Measurements from ENCODE around the gene TSR2. TPM values are rescaled to one million over a fixed set of nuclear protein-coding genes. Genes with fewer than 3 reads are reported as not detected.

The TSR2 gene
- total RNA-seq, 1 donor from 2014 or later = 13.3 TPM

- Histone ChIP-seq H3K27me3 (no peaks in the 10 kb centered on the region), H2AFZ (replicated peaks) (no peak overlapping the region), H3K27ac (no peak overlapping the region), H3K4me3 (no peak overlapping the region), H3K4me2 (no peak overlapping the region), H3K79me2 (ENCODE audit: low read depth) (peaks cover 26% of the 10 kb centered on the region), H4K20me1 (ENCODE audit: low read depth) (peaks cover 10% of the 10 kb centered on the region), H3F3A (ENCODE audit: low read depth) (no peaks in the 10 kb centered on the region), H3K9ac (no peak overlapping the region), H3K36me3 (no peaks in the 10 kb centered on the region), H3K4me1 (peaks cover 9% of the 10 kb centered on the region), H3K9me3 (ENCODE audit: low read depth) (no peaks in the 10 kb centered on the region)
- peaks cover 6% of the 10 kb centered on the region for H3K27me3 Mint-ChIP-seq (ENCODE audit: insufficient read depth, low read depth)
- no peak overlapping the region for H3K4me3 Mint-ChIP-seq
- no peak overlapping the region for H3K27ac Mint-ChIP-seq
- peaks cover 4% of the 10 kb centered on the region for H3K36me3 Mint-ChIP-seq
- peaks cover 4% of the 10 kb centered on the region for H3K9me3 Mint-ChIP-seq
- no peak for TF ChIP-seq CTCF (IDR thresholded peaks at IDR 0.05)
- TF ChIP-seq EZH2 (IDR thresholded peaks at IDR 0.05) = no peak
- no peak for TF ChIP-seq EZH2phosphoT487 (IDR thresholded peaks at IDR 0.05)
- peaks cover 8% of the 10 kb centered on the region for H3K4me1 Mint-ChIP-seq
- DNase-seq (ENCODE audit: low spot score) = no peak
Measured at GRCh38 chrX:54442790-54443189, 2.6 kb downstream of the TSR2 start.

GRCh38 chrX:54444752-54445151, 4.5 kb downstream of the TSR2 start:
- Histone ChIP-seq H4K20me1 (ENCODE audit: low read depth) (peaks cover 10% of the 10 kb centered on the region), H3K4me1 (peaks cover 9% of the 10 kb centered on the region), H3K27me3 (no peaks in the 10 kb centered on the region), H3K27ac (no peak overlapping the region), H3K4me2 (no peak overlapping the region), H3K36me3 (no peaks in the 10 kb centered on the region), H3K9me3 (ENCODE audit: low read depth) (no peaks in the 10 kb centered on the region), H3K79me2 (ENCODE audit: low read depth) (peaks cover 26% of the 10 kb centered on the region), H3K9ac (no peak overlapping the region), H3F3A (ENCODE audit: low read depth) (no peaks in the 10 kb centered on the region), H2AFZ (replicated peaks) (no peak overlapping the region), H3K4me3 (no peak overlapping the region)
- H3K9me3 Mint-ChIP-seq = peaks cover 4% of the 10 kb centered on the region
- H3K36me3 Mint-ChIP-seq = peaks cover 4% of the 10 kb centered on the region
- DNase-seq (ENCODE audit: low spot score) = no peak
- H3K27me3 Mint-ChIP-seq (ENCODE audit: insufficient read depth, low read depth) = peaks cover 6% of the 10 kb centered on the region
- no peak overlapping the region for H3K27ac Mint-ChIP-seq
- TF ChIP-seq EZH2phosphoT487 (IDR thresholded peaks at IDR 0.05) (no peak), EZH2 (IDR thresholded peaks at IDR 0.05) (no peak), CTCF (IDR thresholded peaks at IDR 0.05) (no peak)
- H3K4me3 Mint-ChIP-seq = no peak overlapping the region
- H3K4me1 Mint-ChIP-seq = peaks cover 8% of the 10 kb centered on the region

- H3K9ac ChIP-seq = no peak overlapping the region
- H4K20me1 ChIP-seq (ENCODE audit: low read depth) = peaks cover 8% of the 10 kb centered on the region
- no peak for DNase-seq (ENCODE audit: low spot score)
- H3K4me1 ChIP-seq = peaks cover 8% of the 10 kb centered on the region
- H3K27ac ChIP-seq = no peak overlapping the region
- peaks cover 17% of the 10 kb centered on the region for H3K79me2 ChIP-seq (ENCODE audit: low read depth)
- no peaks in the 10 kb centered on the region for H3K27me3 ChIP-seq
- no peak overlapping the region for H2AFZ ChIP-seq (replicated peaks)
- TF ChIP-seq EZH2phosphoT487 (IDR thresholded peaks at IDR 0.05) (no peak), CTCF (IDR thresholded peaks at IDR 0.05) (no peak), EZH2 (IDR thresholded peaks at IDR 0.05) (no peak)
- H3K36me3 ChIP-seq = no peaks in the 10 kb centered on the region
- no peak overlapping the region for H3K4me2 ChIP-seq
- peaks cover 4% of the 10 kb centered on the region for H3K36me3 Mint-ChIP-seq
- H3K4me3 ChIP-seq = no peak overlapping the region
- no peak overlapping the region for H3K27ac Mint-ChIP-seq
- H3K4me3 Mint-ChIP-seq = no peak overlapping the region
- no peaks in the 10 kb centered on the region for H3F3A ChIP-seq (ENCODE audit: low read depth)
- H3K9me3 Mint-ChIP-seq = peaks cover 7% of the 10 kb centered on the region
- H3K4me1 Mint-ChIP-seq = peaks cover 8% of the 10 kb centered on the region
- H3K27me3 Mint-ChIP-seq (ENCODE audit: insufficient read depth, low read depth) = peaks cover 6% of the 10 kb centered on the region
- no peaks in the 10 kb centered on the region for H3K9me3 ChIP-seq (ENCODE audit: low read depth)
Measured at GRCh38 chrX:54446084-54446483, 5.9 kb downstream of the TSR2 start.

All from neural progenitor cell (in vitro differentiated cells).